Hindlimb muscle (tissue), 1 donor: Measurements from ENCODE around the gene C12orf76. TPM values are rescaled to one million over a fixed set of nuclear protein-coding genes. Genes with fewer than 3 reads are reported as not detected.
"Not testable (repeated sequence)": the region's sequence is repeated elsewhere in the genome, so short reads cannot be mapped to it uniquely, and the experiment has no call there.

Experiments used
- DNase-seq: peaks from one replicate; pipeline ENCODE4 v3.0.0-alpha.2; 2013
- polyA plus RNA-seq: library from polyadenylated mRNA; unstranded; fragments of 120-200 nt; gene quantifications from one replicate; pipeline ENCODE4 v1.2.1, GENCODE V29; 2013; ENCODE audit not compliant: insufficient read length

Gene C12orf76
- polyA plus RNA-seq, 1 donor: 33.7 TPM

GRCh38 chr12:110062241-110062640, 13.9 kb upstream of the C12orf76 start:
- DNase-seq: no peak

GRCh38 chr12:110059651-110060000, 11.3 kb upstream of the C12orf76 start:
- no peak for DNase-seq

DNA sequence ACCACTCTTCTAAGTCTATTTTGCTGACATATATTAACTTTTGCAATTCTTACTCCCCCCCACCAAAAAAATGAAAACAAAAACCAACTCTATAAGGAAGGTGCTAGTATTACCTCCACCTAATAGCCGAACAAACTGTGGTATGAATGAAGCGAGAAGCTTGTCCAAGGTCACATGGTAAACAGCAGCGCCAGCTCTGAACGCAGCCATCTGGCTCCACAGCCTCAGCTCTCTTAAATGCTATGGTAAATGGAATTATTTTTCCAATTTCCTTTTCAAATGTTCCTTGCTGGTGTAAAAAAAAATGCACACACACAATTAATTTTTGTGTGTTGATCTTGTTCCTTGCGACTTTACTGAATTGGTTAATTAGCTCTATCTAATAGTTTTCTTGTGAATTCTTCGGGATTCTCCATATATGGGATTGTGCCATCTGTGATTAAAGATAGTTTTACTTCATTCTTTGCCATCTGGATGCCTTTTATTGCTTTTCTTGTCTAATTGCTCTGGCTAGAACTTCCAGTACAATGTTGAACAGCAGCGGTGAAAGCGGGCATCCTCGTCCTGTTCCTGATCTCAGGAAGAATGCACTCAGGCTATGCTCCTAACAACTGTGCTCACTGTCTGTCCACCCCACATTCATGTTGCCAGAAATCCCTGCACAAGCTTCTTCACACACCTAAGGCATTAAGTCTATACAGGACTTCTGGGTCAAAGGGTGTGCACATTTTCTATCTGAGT, 10.7 kb upstream of the C12orf76 start:
- no peak for DNase-seq

DNA sequence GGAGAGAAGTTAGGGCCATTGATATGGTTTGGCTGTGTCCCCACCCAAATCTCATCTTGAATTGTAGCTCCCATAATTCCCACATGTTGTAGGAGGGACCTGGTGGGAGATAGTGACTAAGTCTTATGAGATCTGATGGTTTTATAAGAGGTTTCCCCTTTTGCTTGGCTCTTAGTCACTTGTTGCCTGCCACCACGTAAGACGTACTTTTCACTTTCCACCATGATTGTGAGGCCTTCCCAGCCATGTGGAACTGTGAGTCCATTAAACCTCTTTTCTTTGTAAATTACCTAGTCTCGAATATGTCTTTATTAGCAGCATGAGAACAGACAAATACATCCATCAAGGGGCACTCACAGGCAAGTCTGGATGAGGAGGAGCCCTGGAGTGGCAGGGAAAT, 8.3 kb upstream of the C12orf76 start:
- not testable (repeated sequence) for DNase-seq

DNA sequence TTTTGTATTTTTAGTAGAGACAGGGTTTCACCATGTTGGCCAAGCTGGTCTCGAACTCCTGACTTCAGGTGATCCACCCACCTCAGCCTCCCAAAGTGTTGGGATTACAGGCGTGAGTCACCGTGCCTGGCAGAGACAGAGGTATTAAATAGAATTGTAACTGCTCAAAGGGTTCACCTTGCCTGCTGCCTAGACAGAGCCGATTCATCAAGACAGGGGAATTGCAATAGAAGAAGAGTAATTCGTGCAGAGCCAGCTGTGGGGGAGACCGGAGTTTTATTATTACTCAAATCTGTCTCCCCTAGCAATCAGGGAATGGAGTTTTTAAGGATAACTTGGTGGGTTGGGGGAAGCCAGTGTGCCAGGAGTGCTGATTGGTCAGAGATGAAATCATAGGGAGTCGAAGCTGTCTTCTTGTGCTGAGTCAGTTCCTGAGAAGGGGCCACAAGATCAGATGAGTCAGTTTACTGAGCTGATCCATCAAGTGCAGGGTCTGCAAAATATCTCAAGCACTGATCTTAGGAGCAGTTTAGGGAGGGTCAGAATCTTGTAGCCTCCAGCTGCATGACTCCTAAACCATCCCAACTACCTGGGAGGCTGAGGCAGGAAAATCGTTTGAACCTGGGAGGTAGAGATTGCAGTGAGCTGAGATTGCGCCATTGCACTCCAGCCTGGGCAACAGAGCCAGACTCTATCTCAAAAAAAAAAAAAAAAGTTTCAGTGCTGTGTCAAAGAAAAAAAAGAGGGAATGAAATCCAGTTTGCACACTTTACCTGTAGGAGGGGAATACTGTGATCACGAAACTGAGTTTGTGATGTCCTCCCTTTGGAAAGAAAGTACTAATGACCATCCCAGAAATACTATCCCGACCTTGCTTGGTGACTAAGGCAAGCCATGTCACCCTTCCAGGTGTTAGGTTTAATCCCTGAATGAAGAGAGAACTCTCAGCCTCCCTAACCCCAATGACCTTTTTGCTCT, 7.3 kb upstream of the C12orf76 start:
- DNase-seq: not testable (repeated sequence)

GRCh38 chr12:110050927-110051326, 2.6 kb upstream of the C12orf76 start:
- DNase-seq: no peak

DNA sequence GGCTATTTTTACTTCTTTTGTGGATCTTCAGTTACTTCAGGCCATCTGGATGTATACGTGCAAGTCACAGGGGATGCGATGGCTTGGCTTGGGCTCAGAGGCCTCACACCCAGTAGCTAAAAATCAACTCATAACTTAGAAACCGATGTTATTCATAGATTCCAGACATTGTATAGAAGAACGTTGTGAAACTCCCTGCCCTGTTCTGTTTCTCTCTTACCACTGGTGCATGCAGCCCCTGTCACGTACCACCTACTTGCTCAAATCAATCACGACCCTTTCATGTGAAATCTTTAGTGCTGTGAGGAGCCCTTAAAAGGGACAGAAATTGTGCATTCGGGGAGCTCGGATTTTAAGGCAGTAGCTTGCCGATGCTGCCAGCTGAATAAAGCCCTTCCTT, 1.3 kb upstream of the C12orf76 start:
- not testable (repeated sequence) for DNase-seq

DNA sequence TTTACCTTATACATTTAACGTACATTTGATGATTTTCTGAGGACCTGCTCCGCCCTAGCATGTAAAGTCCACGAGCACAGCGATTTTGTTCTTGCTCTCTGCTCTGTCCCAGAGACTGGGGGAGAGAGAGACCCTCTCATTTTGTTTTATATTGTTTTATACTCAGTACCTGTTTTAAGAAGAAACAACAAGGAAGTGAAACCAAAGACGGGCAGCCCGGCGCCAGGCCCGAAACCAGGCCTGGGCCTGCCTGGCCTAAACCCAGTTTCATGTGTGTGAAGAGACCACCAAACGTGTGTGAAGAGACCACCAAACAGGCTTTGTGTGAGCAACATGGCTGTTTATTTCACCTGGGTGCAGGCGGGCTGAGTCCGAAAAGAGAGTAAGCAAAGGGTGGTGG, 712 bp upstream of the C12orf76 start:
- DNase-seq: not testable (repeated sequence)

DNA sequence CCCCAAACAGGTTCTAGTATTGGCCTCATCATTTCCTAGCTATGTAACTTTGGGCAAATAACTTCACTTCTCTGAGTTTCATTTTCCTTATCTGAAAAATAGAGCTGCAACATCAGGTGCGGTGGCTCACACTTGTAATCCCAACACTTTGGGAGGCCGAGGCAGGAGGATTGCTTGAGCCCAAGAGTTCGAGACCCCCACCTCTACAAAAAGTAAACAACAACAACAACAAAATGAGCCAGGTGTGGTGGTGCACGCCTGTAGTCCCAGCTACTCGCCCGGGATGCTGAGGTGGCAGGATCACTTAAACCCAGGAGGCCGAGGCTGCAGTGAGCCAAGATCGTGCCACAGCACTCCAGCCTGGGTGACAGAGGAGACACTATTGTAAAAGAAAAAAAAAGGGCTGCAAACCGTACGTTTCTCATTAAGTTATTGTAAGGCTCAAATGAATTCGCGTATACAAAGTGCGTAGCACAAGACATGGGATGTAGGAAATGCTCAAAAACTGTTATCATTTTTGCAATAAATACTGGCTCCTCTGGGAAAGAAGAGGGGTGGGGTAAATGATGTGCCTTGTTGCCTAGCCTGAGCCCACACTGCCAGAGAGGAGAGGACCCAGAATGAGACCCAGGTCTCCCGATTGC, 903 bp downstream of the C12orf76 start:
- no peak for DNase-seq

DNA sequence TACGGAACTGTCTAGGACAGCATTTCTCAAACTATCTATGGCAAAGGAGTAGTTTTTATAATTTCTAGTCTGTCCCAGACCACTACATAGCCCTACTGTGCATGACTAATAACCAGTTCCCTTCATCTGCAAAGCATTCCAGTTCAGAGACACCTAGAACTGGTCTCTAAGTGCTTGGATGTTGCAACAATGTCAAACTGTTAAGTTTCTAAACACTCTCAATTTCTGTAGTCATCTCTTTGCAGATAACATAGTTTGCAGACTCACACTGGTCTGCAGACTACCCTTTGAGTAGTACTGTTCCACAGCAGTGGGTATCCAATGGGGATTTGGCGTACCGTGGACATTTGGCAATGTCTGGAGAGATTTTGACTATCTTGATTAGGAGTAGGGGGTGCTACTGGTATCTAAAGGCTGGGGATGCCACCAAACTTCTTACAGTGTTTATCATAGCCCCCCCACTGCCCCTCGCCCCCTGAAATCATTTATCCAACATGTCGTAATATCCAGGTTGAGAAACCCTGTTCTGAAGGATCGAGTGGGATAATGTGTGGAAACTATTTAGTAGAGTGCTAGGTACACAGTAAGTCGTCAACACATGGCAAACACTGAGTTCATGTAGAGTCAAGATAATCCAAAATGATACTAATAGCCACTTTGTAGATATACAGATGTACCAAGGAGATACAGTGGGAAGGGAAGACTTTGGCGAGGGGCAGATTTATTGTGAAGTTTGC, 1.7 kb downstream of the C12orf76 start:
- no peak for DNase-seq

DNA sequence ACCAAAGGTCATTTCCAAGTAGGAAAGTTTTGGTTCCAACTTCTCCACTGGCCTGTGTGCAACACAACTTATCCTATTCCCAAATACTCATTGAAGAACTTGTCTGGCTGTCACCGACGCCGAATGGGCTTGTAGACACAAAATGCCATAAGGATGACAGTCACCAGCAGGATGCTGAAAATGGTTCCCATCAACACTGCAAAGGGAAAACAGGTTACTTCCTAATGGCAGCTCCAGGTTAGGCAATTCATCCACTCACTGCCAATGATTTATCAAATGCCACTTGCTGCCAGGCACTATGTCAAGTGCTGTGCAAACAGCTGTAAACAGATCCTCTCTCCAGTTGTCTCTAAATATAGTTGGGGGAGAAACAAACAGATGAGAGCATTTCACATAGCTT, 6.1 kb downstream of the C12orf76 start:
- DNase-seq: no peak

DNA sequence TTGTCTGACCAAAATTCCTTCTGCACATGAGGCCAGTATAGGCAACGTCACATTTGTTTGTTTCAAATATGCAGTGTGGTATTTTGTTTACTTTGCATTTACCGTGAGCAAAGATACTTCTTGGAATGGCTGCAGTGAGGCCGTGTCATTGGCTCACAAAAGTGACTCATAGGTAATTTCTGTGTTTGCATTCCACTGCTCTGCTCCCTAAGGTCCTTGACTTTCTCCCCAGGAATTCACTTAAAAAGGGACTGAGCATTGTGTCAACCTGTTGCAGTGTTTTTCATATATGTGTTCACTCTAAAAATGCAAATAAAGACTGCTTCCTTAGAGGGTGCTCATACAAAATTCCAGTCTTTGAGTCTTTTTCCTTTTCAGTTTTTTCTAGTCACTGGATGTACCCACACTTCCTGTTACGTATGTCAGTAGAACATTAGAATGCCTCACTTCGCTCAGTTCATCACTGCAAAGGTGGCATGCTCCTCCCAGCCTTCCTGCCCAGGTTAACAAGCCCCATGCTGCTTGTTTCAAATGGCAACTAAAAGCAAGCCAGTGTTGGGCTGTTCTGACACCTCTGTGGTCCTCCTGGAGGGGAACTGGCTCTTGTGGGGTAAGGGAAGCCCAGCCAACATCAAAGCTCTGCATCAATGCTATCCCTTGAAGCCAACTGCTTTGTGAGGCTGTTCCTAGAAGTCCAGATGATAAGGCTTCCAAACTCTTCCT, 9.1 kb downstream of the C12orf76 start:
- no peak for DNase-seq

DNA sequence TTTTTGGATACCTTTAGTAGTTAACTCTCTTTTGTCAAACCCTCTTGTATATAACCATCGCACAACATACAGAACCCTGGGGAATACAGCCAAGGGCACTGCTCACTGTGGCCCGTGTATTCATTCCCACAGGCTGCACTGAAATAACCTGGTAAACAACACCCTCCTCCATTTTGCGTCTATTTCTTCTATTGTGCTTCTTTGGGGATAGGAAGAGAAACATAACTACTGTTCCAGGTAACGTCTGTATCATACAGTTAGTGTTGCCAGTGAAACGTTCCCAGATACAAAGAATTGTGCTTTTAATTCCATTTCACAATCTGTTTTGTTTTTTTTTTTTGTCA, 9.6 kb downstream of the C12orf76 start:
- no peak for DNase-seq

GRCh38 chr12:110037315-110037714, 11.0 kb downstream of the C12orf76 start:
- no peak for DNase-seq

GRCh38 chr12:110035534-110036104, 12.7 kb downstream of the C12orf76 start:
- DNase-seq: no peak

GRCh38 chr12:110033888-110034287, 14.4 kb downstream of the C12orf76 start:
- no peak for DNase-seq

DNA sequence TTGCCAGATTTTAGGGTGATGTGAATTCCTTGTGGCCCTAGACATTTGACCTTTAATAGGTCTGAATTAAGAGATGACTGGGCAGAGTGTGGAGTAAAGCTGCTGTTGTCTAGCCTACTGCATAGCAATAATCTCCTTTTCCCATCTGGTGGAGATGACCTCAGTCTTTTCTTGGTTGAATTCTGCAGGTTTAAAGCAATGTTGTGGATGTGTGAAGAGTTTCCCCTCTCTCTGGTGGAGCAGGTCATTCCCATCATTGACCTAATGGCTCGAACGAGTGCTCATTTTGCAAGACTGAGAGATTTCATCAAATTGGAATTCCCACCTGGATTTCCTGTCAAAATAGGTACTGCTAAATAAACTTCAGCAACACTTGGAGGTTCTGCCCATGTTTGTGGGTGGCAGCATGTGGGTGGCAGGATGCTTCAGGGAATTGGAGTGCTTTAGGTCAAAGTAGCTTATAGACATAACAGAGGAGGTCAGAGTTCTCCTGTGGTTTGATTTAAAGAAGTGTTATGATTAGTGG, 19.0 kb downstream of the C12orf76 start:
- DNase-seq: no peak

DNA sequence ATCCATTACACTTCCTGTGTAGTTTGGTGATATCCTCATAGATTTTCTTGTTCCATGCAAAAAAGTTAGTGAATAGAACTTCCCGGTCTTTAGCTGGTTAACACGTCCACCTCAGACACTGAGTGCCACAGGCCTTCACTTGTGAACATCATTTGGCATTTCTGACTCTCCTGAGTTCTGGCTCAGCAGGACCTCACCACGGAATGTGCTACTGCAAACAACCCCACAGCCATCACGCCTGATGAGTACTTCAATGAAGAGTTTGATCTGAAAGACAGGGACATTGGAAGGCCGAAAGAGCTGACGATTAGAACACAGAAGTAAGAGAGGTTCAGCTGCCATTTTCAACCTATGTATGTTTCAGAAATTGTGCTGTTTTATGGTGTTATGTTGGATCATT, 20.0 kb downstream of the C12orf76 start:
- DNase-seq: no peak

- no peak for DNase-seq
Observed at GRCh38 chr12:110024051-110024450, 24.3 kb downstream of the C12orf76 start.

DNA sequence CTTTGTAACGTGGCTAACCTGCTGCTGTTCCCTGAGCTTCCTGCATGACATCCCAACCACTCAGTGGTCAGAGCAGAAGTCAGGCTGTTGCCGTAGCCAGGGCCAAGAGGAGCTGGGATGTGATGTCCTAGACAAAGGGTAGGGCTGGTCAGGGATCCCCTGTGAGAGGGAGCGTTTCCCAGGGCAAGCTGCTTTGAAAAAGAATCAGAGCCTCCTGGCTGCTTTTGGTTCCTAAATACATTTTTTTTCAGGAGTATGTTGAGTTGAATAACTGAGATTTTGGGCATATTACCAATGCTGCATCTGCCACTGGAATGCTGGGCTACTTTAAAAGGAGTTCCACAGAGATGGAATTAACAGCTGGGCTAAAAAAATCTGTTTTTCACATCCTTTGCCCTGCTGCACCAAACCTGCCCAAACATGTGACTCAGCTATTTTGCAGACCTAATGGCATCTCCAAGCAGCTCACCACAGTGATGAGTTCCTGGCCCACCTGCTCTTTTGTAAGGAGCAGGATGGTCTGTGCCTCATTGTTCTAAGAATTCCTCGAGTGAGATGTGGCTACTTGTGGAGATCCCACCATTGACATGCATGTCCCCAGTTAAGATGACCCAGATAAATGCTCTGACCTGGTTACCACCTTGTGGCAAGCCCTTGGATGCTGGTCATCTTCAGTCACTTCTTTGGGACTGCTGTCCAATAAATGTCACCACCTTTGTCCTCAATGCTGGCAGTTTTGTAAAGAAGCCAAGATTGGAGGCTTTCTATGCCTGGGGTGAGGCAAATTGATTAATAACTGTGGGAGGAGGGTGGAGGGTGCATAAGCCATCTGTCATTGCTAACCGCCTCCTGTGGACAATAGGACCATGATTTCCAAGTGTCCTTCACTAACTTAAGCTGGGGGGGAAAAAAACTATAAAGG, 25.0 kb downstream of the C12orf76 start:
- peak; percentile 69 for DNase-seq
